GM12891 (cell line): Measurements from ENCODE around the gene HMGB4.

Experiments used
- PAX5 ChIP-seq: IDR thresholded peaks from 2 replicates; pipeline ENCODE4 v1.6.1; 2011; ENCODE audit warnings: low read length, moderate library complexity, mild to moderate bottlenecking; ENCODE audit not compliant: insufficient read depth, severe bottlenecking
- POLR2A ChIP-seq: IDR thresholded peaks from 2 replicates; pipeline ENCODE4 v1.6.1; 2011; ENCODE audit warnings: low read depth, low read length, control low read depth
- POLR2AphosphoS5 ChIP-seq: IDR thresholded peaks from 2 replicates; pipeline ENCODE4 v1.6.1; 2011; ENCODE audit warnings: low read depth, low read length, control low read depth

GRCh38 chr1:33815061-33815460, 48.8 kb upstream of the HMGB4 start:
- TF ChIP-seq POLR2A: no peak
- no peak for TF ChIP-seq POLR2AphosphoS5
- no peak for TF ChIP-seq PAX5
